Epithelial cell of proximal tubule (primary cell): ENCODE measurements around the gene PMM2. TPM values are rescaled to one million over a fixed set of nuclear protein-coding genes. Genes with fewer than 3 reads are reported as not detected.
"Not testable (repeated sequence)": the region's sequence is repeated elsewhere in the genome, so short reads cannot be mapped to it uniquely, and the experiment has no call there.

ENCODE experiments used
- DNase-seq: peaks from one replicate; pipeline ENCODE4 v3.0.0-alpha.2; 2011; ENCODE audit warnings: low read depth
- H3K4me3 ChIP-seq: 2 replicates; pipeline ENCODE4 v1.5.1; 2011; ENCODE audit warnings: low read depth, mild to moderate bottlenecking, low read length
- CTCF ChIP-seq: conservative IDR thresholded peaks from 2 replicates; pipeline ENCODE4 v1.5.1; 2012; ENCODE audit warnings: low read depth, mild to moderate bottlenecking, low read length
- total RNA-seq: library from RNA; depleted of rRNA; stranded (reverse); fragments of >200 nt; gene quantifications from 2 replicates; pipeline ENCODE4 v1.2.3, GENCODE V29; 2015

PMM2 gene
- total RNA-seq, 1 donor from 2014 or later, result 28.6 TPM

- no peak for DNase-seq
- H3K4me3 ChIP-seq, result no peak overlapping the region
- TF ChIP-seq CTCF, result no peak
Measured at GRCh38 chr16:8781797-8782196, 15.8 kb upstream of the PMM2 start.

GRCh38 chr16:8782673-8783072, 15.0 kb upstream of the PMM2 start:
- no peak for DNase-seq
- TF ChIP-seq CTCF, result no peak
- H3K4me3 ChIP-seq, result no peak overlapping the region

- no peak for DNase-seq
- no peak for TF ChIP-seq CTCF
- no peak overlapping the region for H3K4me3 ChIP-seq
Measured at GRCh38 chr16:8785408-8785807, 12.2 kb upstream of the PMM2 start.

GRCh38 chr16:8786316-8786715, 11.3 kb upstream of the PMM2 start:
- H3K4me3 ChIP-seq, DNase-seq: not testable (repeated sequence)

- no peak for TF ChIP-seq CTCF
- no peak for DNase-seq
- H3K4me3 ChIP-seq, result no peak overlapping the region
Measured at GRCh38 chr16:8788578-8789172, 9.0 kb upstream of the PMM2 start.

GRCh38 chr16:8795091-8795490, 2.5 kb upstream of the PMM2 start:
- no peak for DNase-seq
- no peak for TF ChIP-seq CTCF
- H3K4me3 ChIP-seq, result no peak overlapping the region

- no peak for TF ChIP-seq CTCF
Measured at GRCh38 chr16:8795818-8796217, 1.8 kb upstream of the PMM2 start.

More at GRCh38 chr16:8795818-8796217, 1.8 kb upstream of the PMM2 start:
- no peak overlapping the region for H3K4me3 ChIP-seq
- DNase-seq, result no peak
